ENCODE data around the gene CCDC30. TPM values are rescaled to one million over a fixed set of nuclear protein-coding genes. Genes with fewer than 3 reads are reported as not detected.
"Not testable (repeated sequence)": the region's sequence is repeated elsewhere in the genome, so short reads cannot be mapped to it uniquely, and the experiment has no call there.

The CCDC30 gene
- total RNA-seq, 1 donor from 2014 or later, result 1.0 TPM

- Histone ChIP-seq H3K36me3 (ENCODE audit: control insufficient read depth in 3 of 3, insufficient read depth in 3 of 3, low read length in 3 of 3) (peaks cover 0 to 10% (median 6%) of the 10 kb centered on the region in 3 donors), H3K27me3 (ENCODE audit: control insufficient read depth in 3 of 3, insufficient read depth in 3 of 3, low read length in 3 of 3) (no peaks in the 10 kb centered on the region), H3K4me3 (ENCODE audit: low read length in 3 of 3) (no peak overlapping the region), H3K9me3 (ENCODE audit: control insufficient read depth in 3 of 3, low read length in 3 of 3) (peaks cover 4 to 35% (median 12%) of the 10 kb centered on the region in 3 donors), H3K9ac (ENCODE audit: low read depth in 1 of 3, low read length in 3 of 3) (no peak overlapping the region), H3K27ac (ENCODE audit: low read depth, low read length) (no peak overlapping the region), H3K4me1 (ENCODE audit: control insufficient read depth in 3 of 3, insufficient read depth in 3 of 3, low read length in 3 of 3) (no peaks in the 10 kb centered on the region)
These were observed 43.5 kb downstream of the CCDC30 start for GRCh38 chr1:42506576-42506975.

DNA sequence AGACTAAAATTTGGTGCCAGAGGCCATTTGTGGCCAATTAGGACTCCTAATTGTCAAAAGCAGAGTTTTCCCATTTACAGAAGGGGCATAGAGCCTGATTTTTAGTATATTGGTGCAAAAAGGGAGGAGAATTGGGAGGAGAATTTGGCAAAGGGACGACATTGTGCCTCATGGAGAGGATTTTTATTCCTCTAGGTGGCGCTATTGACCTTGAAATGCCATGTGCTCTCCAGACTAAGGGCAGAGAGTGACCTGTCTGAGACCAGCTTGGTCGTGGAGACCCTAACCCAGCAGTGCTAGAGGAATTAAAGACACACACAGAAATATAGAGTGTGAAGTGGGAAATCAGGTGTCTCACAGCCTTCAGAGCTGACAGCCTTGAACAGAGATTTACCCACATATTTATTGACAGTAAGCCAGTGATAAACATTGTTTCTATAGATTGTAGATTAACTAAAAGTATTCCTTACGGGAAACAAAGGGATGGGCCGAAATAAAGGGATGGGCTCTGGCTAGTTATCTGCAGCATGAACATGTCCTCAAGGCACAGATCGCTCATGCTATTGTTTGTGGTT lies 48.6 kb downstream of the CCDC30 start:
- H3K9me3 ChIP-seq (ENCODE audit: control insufficient read depth in 3 of 3, low read length in 3 of 3), result peaks cover 4 to 37% (median 11%) of the 10 kb centered on the region in 3 donors
- H3K27me3 ChIP-seq (ENCODE audit: control insufficient read depth in 3 of 3, insufficient read depth in 3 of 3, low read length in 3 of 3); H3K4me1 ChIP-seq (ENCODE audit: control insufficient read depth in 3 of 3, insufficient read depth in 3 of 3, low read length in 3 of 3); H3K9ac ChIP-seq (ENCODE audit: low read depth in 1 of 3, low read length in 3 of 3); H3K4me3 ChIP-seq (ENCODE audit: low read length in 3 of 3); H3K36me3 ChIP-seq (ENCODE audit: control insufficient read depth in 3 of 3, insufficient read depth in 3 of 3, low read length in 3 of 3); H3K27ac ChIP-seq (ENCODE audit: low read depth, low read length): not testable (repeated sequence)

DNA sequence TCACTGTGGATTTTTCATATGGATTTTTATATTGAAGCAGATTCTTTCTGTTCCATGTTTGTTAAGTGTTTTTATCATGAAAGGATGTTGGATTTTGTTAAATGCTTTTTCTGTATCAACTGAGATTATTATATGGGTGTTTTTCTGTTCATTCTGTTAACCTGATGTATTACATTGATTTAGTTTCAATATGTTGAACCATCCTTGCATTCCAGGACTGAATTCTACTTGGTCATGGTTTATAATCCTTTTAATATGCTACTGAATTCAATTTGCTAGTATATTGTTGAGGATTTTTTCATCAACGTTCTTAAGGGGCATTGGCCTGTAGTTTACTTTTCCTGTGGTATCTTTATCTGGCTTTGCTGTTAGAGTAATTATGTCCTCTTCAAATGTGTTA lies 55.8 kb downstream of the CCDC30 start:
- H3K4me1 ChIP-seq (ENCODE audit: control insufficient read depth in 3 of 3, insufficient read depth in 3 of 3, low read length in 3 of 3), result no peaks in the 10 kb centered on the region
- no peaks in the 10 kb centered on the region for H3K36me3 ChIP-seq (ENCODE audit: control insufficient read depth in 3 of 3, insufficient read depth in 3 of 3, low read length in 3 of 3)
- H3K4me3 ChIP-seq (ENCODE audit: low read length in 3 of 3), result no peak overlapping the region
- no peaks in the 10 kb centered on the region for H3K27me3 ChIP-seq (ENCODE audit: control insufficient read depth in 3 of 3, insufficient read depth in 3 of 3, low read length in 3 of 3)
- no peak overlapping the region for H3K27ac ChIP-seq (ENCODE audit: low read depth, low read length)
- peaks cover 0 to 23% (median 6%) of the 10 kb centered on the region in 3 donors for H3K9me3 ChIP-seq (ENCODE audit: control insufficient read depth in 3 of 3, low read length in 3 of 3)
- no peak overlapping the region for H3K9ac ChIP-seq (ENCODE audit: low read depth in 1 of 3, low read length in 3 of 3)

GRCh38 chr1:42523171-42523570 lies 60.1 kb downstream of the CCDC30 start:
- H3K9me3 ChIP-seq (ENCODE audit: control insufficient read depth in 3 of 3, low read length in 3 of 3), result peaks cover 0 to 15% (median 6%) of the 10 kb centered on the region in 3 donors
- H3K4me1 ChIP-seq (ENCODE audit: control insufficient read depth in 3 of 3, insufficient read depth in 3 of 3, low read length in 3 of 3), result no peaks in the 10 kb centered on the region
- H3K36me3 ChIP-seq (ENCODE audit: control insufficient read depth in 3 of 3, insufficient read depth in 3 of 3, low read length in 3 of 3), result no peaks in the 10 kb centered on the region
- H3K27ac ChIP-seq (ENCODE audit: low read depth, low read length), result no peak overlapping the region
- H3K9ac ChIP-seq (ENCODE audit: low read depth in 1 of 3, low read length in 3 of 3), result no peak overlapping the region
- no peaks in the 10 kb centered on the region for H3K27me3 ChIP-seq (ENCODE audit: control insufficient read depth in 3 of 3, insufficient read depth in 3 of 3, low read length in 3 of 3)
- H3K4me3 ChIP-seq (ENCODE audit: low read length in 3 of 3), result no peak overlapping the region

DNA sequence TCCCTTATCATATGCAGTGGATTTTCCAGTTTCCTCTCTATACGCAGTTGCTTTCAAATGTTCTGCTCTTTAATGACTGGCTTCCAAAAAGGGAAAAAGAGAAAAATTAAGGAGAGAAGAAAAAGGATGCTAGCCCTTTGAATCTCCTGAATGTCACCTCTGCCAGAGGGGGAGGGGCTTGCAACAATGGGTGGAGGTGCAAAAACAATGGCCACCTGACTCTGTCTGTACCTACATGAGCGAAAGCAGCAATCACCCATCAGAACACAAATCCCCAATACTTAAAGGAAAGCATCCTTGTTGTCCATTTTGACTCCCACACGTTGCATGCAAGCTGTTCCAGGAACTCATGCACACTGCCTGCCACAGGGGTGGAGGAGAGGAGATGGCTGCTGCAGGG lies 61.2 kb downstream of the CCDC30 start:
- no peaks in the 10 kb centered on the region for H3K27me3 ChIP-seq (ENCODE audit: control insufficient read depth in 3 of 3, insufficient read depth in 3 of 3, low read length in 3 of 3)
- H3K36me3 ChIP-seq (ENCODE audit: control insufficient read depth in 3 of 3, insufficient read depth in 3 of 3, low read length in 3 of 3), result no peaks in the 10 kb centered on the region
- H3K27ac ChIP-seq (ENCODE audit: low read depth, low read length), result no peak overlapping the region
- H3K4me1 ChIP-seq (ENCODE audit: control insufficient read depth in 3 of 3, insufficient read depth in 3 of 3, low read length in 3 of 3), result no peaks in the 10 kb centered on the region
- no peak overlapping the region for H3K9ac ChIP-seq (ENCODE audit: low read depth in 1 of 3, low read length in 3 of 3)
- H3K9me3 ChIP-seq (ENCODE audit: control insufficient read depth in 3 of 3, low read length in 3 of 3), result peaks cover 0 to 6% (median 2%) of the 10 kb centered on the region in 3 donors
- no peak overlapping the region for H3K4me3 ChIP-seq (ENCODE audit: low read length in 3 of 3)

GRCh38 chr1:42529724-42530181 lies 66.7 kb downstream of the CCDC30 start:
- no peaks in the 10 kb centered on the region for H3K27me3 ChIP-seq (ENCODE audit: control insufficient read depth in 3 of 3, insufficient read depth in 3 of 3, low read length in 3 of 3)
- no peak overlapping the region for H3K4me3 ChIP-seq (ENCODE audit: low read length in 3 of 3)
- no peak overlapping the region for H3K27ac ChIP-seq (ENCODE audit: low read depth, low read length)
- no peaks in the 10 kb centered on the region for H3K4me1 ChIP-seq (ENCODE audit: control insufficient read depth in 3 of 3, insufficient read depth in 3 of 3, low read length in 3 of 3)
- no peak overlapping the region for H3K9ac ChIP-seq (ENCODE audit: low read depth in 1 of 3, low read length in 3 of 3)
- no peaks in the 10 kb centered on the region for H3K9me3 ChIP-seq (ENCODE audit: control insufficient read depth in 3 of 3, low read length in 3 of 3)
- no peaks in the 10 kb centered on the region for H3K36me3 ChIP-seq (ENCODE audit: control insufficient read depth in 3 of 3, insufficient read depth in 3 of 3, low read length in 3 of 3)

DNA sequence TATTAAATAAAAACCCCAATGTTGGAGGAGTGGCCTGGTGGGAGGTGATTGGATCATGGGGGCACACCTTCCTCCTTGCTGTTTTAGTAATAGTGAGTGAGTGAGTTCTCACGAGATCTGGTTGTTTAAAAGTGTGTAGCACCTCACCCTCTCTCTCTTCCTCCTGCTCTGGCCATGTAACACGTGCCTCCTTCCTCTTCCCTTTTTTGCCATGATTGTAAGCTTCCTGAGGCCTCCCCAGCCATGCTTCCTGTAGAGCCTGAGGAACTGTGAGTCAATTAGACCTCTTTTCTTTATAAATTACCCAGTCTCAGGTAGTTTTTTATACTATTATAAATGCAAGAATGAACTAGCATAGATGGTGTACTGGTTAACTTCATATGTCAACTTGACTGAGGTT lies 68.0 kb downstream of the CCDC30 start:
- no peaks in the 10 kb centered on the region for H3K36me3 ChIP-seq (ENCODE audit: control insufficient read depth in 3 of 3, insufficient read depth in 3 of 3, low read length in 3 of 3)
- no peaks in the 10 kb centered on the region for H3K27me3 ChIP-seq (ENCODE audit: control insufficient read depth in 3 of 3, insufficient read depth in 3 of 3, low read length in 3 of 3)
- H3K27ac ChIP-seq (ENCODE audit: low read depth, low read length), result no peak overlapping the region
- H3K9me3 ChIP-seq (ENCODE audit: control insufficient read depth in 3 of 3, low read length in 3 of 3), result no peaks in the 10 kb centered on the region
- no peak overlapping the region for H3K9ac ChIP-seq (ENCODE audit: low read depth in 1 of 3, low read length in 3 of 3)
- H3K4me3 ChIP-seq (ENCODE audit: low read length in 3 of 3), result no peak overlapping the region
- H3K4me1 ChIP-seq (ENCODE audit: control insufficient read depth in 3 of 3, insufficient read depth in 3 of 3, low read length in 3 of 3), result no peaks in the 10 kb centered on the region

DNA sequence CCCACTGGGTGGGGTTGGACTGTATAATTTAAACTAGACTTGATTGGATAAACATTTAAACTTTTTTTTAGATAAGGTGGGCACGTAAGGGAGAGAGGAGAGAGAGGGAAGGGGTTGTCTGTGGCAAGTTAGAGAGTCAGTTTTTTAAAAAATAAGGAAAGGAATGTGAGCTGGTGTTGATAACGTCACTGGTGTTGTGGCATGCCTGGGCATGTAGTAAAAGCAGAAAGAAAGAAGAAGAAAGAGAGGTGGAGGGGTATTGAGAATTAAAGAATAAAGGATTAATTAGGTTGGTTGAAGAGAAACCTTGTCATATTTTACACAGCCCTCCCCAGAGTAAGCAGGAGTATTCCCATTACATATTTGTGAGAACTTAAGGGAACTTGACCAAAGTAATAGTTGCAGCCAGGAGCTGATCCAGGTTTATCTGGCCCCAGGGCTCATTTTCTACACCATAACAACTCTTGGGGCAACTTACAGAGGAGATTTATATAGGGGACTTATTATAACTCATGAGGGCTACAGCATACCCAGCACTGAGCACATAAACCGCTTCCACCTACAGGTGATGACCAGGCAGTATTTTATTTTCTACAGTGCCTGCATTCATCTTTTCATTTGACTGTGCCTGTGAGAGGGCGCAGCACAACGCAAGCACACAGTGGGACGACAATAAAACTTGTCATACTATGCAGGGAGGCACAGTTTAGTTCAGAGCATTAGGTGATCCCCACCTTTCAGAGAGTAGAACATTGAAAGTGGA lies 70.2 kb downstream of the CCDC30 start:
- H3K9me3 ChIP-seq (ENCODE audit: control insufficient read depth in 3 of 3, low read length in 3 of 3), result no peaks in the 10 kb centered on the region
- no peaks in the 10 kb centered on the region for H3K4me1 ChIP-seq (ENCODE audit: control insufficient read depth in 3 of 3, insufficient read depth in 3 of 3, low read length in 3 of 3)
- no peaks in the 10 kb centered on the region for H3K36me3 ChIP-seq (ENCODE audit: control insufficient read depth in 3 of 3, insufficient read depth in 3 of 3, low read length in 3 of 3)
- H3K27ac ChIP-seq (ENCODE audit: low read depth, low read length), result no peak overlapping the region
- no peak overlapping the region for H3K4me3 ChIP-seq (ENCODE audit: low read length in 3 of 3)
- no peak overlapping the region for H3K9ac ChIP-seq (ENCODE audit: low read depth in 1 of 3, low read length in 3 of 3)
- no peaks in the 10 kb centered on the region for H3K27me3 ChIP-seq (ENCODE audit: control insufficient read depth in 3 of 3, insufficient read depth in 3 of 3, low read length in 3 of 3)

- Histone ChIP-seq H3K4me3 (ENCODE audit: low read length in 3 of 3) (no peak overlapping the region), H3K4me1 (ENCODE audit: control insufficient read depth in 3 of 3, insufficient read depth in 3 of 3, low read length in 3 of 3) (no peaks in the 10 kb centered on the region), H3K9ac (ENCODE audit: low read depth in 1 of 3, low read length in 3 of 3) (no peak overlapping the region), H3K9me3 (ENCODE audit: control insufficient read depth in 3 of 3, low read length in 3 of 3) (no peaks in the 10 kb centered on the region), H3K27ac (ENCODE audit: low read depth, low read length) (no peak overlapping the region), H3K27me3 (ENCODE audit: control insufficient read depth in 3 of 3, insufficient read depth in 3 of 3, low read length in 3 of 3) (no peaks in the 10 kb centered on the region), H3K36me3 (ENCODE audit: control insufficient read depth in 3 of 3, insufficient read depth in 3 of 3, low read length in 3 of 3) (no peaks in the 10 kb centered on the region)
These were observed 78.0 kb downstream of the CCDC30 start for GRCh38 chr1:42541104-42541503.

DNA sequence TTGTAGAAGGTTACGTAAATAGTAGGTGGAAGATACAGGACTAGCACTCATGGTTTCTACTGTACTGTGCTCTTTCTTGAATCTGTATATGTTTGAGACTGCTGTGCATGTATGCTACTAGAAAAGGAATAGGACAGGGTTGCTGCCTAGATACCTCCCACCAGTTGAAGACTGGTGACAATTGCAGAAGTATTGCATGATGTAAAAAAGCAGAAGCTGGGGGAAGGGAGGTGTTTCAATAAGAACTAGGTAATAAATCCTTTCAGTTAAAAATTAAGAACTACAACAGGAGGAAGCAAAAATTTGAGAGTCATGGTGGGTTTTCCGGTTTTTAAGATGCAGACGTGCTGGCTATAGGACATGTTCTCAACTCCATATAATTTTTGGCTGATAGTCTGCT lies 88.1 kb downstream of the CCDC30 start:
- H3K4me3 ChIP-seq (ENCODE audit: low read length in 3 of 3), result no peak overlapping the region
- H3K4me1 ChIP-seq (ENCODE audit: control insufficient read depth in 3 of 3, insufficient read depth in 3 of 3, low read length in 3 of 3), result no peaks in the 10 kb centered on the region
- no peaks in the 10 kb centered on the region for H3K9me3 ChIP-seq (ENCODE audit: control insufficient read depth in 3 of 3, low read length in 3 of 3)
- H3K36me3 ChIP-seq (ENCODE audit: control insufficient read depth in 3 of 3, insufficient read depth in 3 of 3, low read length in 3 of 3), result no peaks in the 10 kb centered on the region
- no peak overlapping the region for H3K9ac ChIP-seq (ENCODE audit: low read depth in 1 of 3, low read length in 3 of 3)
- H3K27me3 ChIP-seq (ENCODE audit: control insufficient read depth in 3 of 3, insufficient read depth in 3 of 3, low read length in 3 of 3), result no peaks in the 10 kb centered on the region
- H3K27ac ChIP-seq (ENCODE audit: low read depth, low read length), result no peak overlapping the region

Measured in skeletal muscle tissue (tissue), 4 donors.